ENCODE results near the gene PRUNE2. TPM values are rescaled to one million over a fixed set of nuclear protein-coding genes. Genes with fewer than 3 reads are reported as not detected.

Gene PRUNE2
- total RNA-seq, 3 donors from 2014 or later: 4.6 to 14.7 (median 12.0) TPM

DNA sequence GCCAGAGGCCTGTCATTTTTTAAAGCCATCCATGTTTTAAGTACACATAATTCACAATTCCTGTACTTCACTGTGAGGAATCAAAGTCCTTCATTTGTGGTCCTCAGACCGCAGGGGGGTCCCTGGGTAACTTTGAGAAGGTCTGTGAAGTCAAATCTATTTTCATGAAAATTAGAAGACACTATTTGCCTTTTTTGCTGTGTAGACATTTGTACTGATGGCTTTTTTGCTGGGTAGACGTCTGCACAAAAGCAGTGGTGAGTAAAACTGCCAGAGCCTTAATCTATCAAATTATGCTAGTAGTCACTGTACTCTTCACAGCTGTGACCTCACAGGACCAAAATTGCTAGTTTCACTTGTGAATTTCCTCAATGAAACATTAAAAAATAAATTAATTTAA lies 25.7 kb downstream of the PRUNE2 start:
- Histone ChIP-seq H3K9me3 (no peaks in the 10 kb centered on the region), H3K27ac (no peak overlapping the region), H3K36me3 (no peaks in the 10 kb centered on the region), H3K4me1 (no peaks in the 10 kb centered on the region), H3K4me3 (no peak overlapping the region), H3K27me3 (no peaks in the 10 kb centered on the region)
- DNase-seq (ENCODE audit: low spot score in 2 of 2): no peak
- no peak for TF ChIP-seq POLR2A (IDR thresholded peaks at IDR 0.05)
- TF ChIP-seq, protein P1, sequence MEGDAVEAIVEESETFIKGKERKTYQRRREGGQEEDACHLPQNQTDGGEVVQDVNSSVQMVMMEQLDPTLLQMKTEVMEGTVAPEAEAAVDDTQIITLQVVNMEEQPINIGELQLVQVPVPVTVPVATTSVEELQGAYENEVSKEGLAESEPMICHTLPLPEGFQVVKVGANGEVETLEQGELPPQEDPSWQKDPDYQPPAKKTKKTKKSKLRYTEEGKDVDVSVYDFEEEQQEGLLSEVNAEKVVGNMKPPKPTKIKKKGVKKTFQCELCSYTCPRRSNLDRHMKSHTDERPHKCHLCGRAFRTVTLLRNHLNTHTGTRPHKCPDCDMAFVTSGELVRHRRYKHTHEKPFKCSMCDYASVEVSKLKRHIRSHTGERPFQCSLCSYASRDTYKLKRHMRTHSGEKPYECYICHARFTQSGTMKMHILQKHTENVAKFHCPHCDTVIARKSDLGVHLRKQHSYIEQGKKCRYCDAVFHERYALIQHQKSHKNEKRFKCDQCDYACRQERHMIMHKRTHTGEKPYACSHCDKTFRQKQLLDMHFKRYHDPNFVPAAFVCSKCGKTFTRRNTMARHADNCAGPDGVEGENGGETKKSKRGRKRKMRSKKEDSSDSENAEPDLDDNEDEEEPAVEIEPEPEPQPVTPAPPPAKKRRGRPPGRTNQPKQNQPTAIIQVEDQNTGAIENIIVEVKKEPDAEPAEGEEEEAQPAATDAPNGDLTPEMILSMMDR (IDR thresholded peaks at IDR 0.05): no peak
- no peak for TF ChIP-seq POLR2AphosphoS5 (IDR thresholded peaks at IDR 0.05)
- intact Hi-C loops (cut with DNase I; ENCODE audit: low total_unique reads): loop anchor here (10.0 kb wide), 1 partner anchor 185 kb away; no protein-coding TSS in a partner anchor

DNA sequence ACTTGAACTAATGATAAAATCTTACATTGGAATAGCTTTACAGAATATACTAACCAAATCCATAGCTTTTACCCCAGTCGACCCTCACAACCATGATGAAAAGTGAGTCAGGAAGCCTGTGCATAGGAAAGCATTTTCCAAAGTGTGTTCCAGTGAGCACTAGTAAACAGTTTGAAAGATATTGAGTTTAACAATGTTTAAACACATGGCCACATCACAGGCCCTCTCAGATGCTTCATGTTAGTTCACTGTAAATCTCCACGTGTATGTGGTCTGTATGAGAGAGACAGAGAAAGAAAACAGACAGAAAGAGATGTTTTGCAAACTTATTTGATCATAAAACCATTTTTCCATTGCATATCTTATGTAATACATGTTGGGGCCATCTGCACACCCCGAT lies 27.0 kb downstream of the PRUNE2 start:
- no peak overlapping the region for H3K4me3 ChIP-seq
- no peaks in the 10 kb centered on the region for H3K27me3 ChIP-seq
- no peak for DNase-seq (ENCODE audit: low spot score in 2 of 2)
- H3K36me3 ChIP-seq: no peaks in the 10 kb centered on the region
- no peak overlapping the region for H3K27ac ChIP-seq
- intact Hi-C loops (cut with DNase I; ENCODE audit: low total_unique reads): no loop called here
- H3K4me1 ChIP-seq: no peaks in the 10 kb centered on the region
- H3K9me3 ChIP-seq: no peaks in the 10 kb centered on the region
- no peak for TF ChIP-seq POLR2A (IDR thresholded peaks at IDR 0.05)
- TF ChIP-seq, protein P1 (IDR thresholded peaks at IDR 0.05): no peak
- TF ChIP-seq POLR2AphosphoS5 (IDR thresholded peaks at IDR 0.05): no peak

DNA sequence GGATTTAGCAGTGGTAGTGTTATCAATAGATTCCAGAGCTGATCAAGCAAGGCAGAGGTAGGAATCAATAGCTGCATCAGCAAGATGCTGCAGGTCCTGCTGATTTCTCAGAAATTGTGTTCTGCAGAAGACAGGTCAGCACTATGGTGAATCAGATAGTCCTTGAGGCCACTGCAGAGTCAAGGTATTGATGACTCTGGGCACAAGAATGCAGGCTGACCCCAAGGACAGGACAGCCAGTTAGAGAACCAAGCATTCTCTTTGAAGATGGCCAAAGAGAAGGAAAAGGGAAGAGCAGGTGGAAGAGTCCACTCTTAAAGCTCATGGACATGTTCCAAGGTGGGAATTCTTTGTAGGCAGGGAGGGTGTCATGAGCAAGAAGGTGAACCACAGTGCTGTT lies 28.0 kb downstream of the PRUNE2 start:
- H3K27ac ChIP-seq: no peak overlapping the region
- TF ChIP-seq POLR2AphosphoS5 (IDR thresholded peaks at IDR 0.05) (no peak), POLR2A (IDR thresholded peaks at IDR 0.05) (no peak)
- TF ChIP-seq, protein P1 (IDR thresholded peaks at IDR 0.05): no peak
- no peak for DNase-seq (ENCODE audit: low spot score in 2 of 2)
- no peaks in the 10 kb centered on the region for H3K9me3 ChIP-seq
- intact Hi-C loops (cut with DNase I; ENCODE audit: low total_unique reads): no loop called here
- no peaks in the 10 kb centered on the region for H3K27me3 ChIP-seq
- no peak overlapping the region for H3K4me3 ChIP-seq
- H3K4me1 ChIP-seq: no peaks in the 10 kb centered on the region
- no peaks in the 10 kb centered on the region for H3K36me3 ChIP-seq

GRCh38 chr9:76876098-76876497 lies 29.8 kb downstream of the PRUNE2 start:
- Histone ChIP-seq H3K27ac (peak overlapping the region; percentile 64), H3K4me3 (no peak overlapping the region), H3K27me3 (no peaks in the 10 kb centered on the region), H3K36me3 (no peaks in the 10 kb centered on the region), H3K9me3 (no peaks in the 10 kb centered on the region), H3K4me1 (no peaks in the 10 kb centered on the region)
- DNase-seq (ENCODE audit: low spot score in 2 of 2): no peak
- intact Hi-C loops (cut with DNase I; ENCODE audit: low total_unique reads): no loop called here
- no peak for TF ChIP-seq POLR2A (IDR thresholded peaks at IDR 0.05)
- TF ChIP-seq, protein P1 (IDR thresholded peaks at IDR 0.05): no peak
- TF ChIP-seq POLR2AphosphoS5 (IDR thresholded peaks at IDR 0.05): no peak

DNA sequence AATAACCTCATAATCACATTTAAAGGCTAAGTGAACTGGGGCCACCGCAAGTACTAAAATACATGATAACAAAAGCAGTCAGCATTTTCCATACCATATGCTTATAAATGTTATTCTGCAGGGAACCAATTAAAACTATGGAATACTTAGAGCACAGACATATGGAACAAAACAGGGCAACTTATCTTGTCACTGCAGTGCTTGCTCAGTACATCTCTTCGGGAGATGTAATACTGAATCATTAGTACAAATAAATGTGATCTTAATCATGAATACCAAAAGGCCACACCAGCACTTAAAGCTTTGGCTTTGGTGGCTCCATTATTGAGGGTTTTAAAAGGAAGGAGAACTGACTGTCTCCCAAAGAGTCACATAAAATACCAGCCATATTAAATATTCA lies 32.1 kb downstream of the PRUNE2 start:
- DNase-seq (ENCODE audit: low spot score in 2 of 2): no peak
- TF ChIP-seq, protein P1 (IDR thresholded peaks at IDR 0.05): no peak
- TF ChIP-seq POLR2A (IDR thresholded peaks at IDR 0.05) (no peak), POLR2AphosphoS5 (IDR thresholded peaks at IDR 0.05) (no peak)
- Histone ChIP-seq H3K9me3 (no peaks in the 10 kb centered on the region), H3K36me3 (no peaks in the 10 kb centered on the region), H3K27me3 (no peaks in the 10 kb centered on the region), H3K4me1 (no peaks in the 10 kb centered on the region), H3K4me3 (no peak overlapping the region), H3K27ac (peak overlapping the region in 1 of 2 donors; percentile 25)
- intact Hi-C loops (cut with DNase I; ENCODE audit: low total_unique reads): no loop called here

Measured in breast epithelium (tissue), 4 donors.